Stimulated activated CD4-positive, alpha-beta T cell treated with anti-CD3 and anti-CD28 coated beads, Interleukin-4, amount 100 ng/mL, for 48 hours (primary cell): ENCODE measurements around the gene SPAG6.
"Not testable (repeated sequence)": the region's sequence is repeated elsewhere in the genome, so short reads cannot be mapped to it uniquely, and the experiment has no call there.

Experiments
- DNase-seq, 2 donors: peaks; one replicate each; pipeline ENCODE4 v3.0.0-alpha.2; 2020; ENCODE audit warnings: low read depth in 2 of 2

SPAG6 gene

DNA sequence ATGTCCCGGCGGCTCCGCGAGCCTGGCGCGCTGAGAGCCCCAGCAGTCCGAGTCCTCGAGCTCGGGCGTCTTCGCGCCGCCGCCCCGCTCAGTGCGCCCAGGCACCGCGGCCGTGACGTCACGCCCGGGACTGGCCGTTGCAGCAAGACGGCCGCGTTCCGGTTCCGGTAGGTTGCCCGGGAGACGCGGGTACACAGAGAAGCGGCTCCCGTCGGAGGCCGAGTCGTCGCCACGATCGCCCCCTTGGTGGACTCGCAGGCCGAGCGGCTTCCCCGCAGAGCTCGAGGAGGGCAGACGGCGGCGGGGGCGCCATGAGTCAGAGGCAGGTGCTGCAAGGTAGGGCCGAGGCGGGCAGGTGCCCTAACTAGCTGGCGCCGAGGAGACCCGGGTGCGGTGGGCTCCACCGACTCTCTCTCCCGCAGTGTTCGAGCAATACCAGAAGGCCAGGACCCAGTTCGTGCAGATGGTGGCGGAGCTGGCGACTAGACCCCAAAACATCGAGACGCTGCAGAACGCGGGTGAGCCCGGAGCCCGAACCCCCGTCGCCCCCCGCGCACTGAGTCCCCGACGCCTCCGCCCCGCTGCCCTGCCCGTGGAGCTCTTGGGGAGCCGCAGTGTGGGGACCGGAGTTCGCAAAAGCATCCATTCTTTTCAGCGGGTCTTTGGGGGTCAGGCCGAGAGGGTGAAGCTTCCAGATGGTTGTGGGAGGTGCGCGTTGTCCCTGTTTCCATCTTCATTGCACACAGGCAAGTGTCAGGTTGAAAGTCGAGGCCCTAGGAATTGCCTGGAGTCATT, at the start of gene SPAG6:
SPAG6 (plus strand) TSS at position 196 of the 795 bp plus-strand sequence; CDS start at position 312, 116 bp downstream.
- peak; percentile 42 to 56 for DNase-seq

DNA sequence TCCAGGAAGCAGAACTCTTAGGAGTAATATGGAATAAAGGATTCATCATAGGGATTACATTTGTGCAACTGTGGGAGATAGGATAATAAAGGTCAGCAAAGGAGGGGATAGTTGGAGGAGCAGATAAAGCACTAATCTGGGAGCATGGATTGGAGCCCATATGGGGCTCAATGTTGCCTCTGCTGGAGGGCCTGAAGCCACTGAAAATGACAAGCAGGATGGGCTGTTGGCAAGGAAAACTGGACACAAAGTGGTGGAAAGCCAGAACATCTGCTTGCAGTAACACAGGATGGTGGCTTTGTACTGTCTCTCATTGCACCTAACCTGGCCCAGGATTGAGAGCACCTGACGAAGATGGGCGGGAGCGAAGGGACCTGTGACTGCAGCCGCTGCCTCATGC, 44.1 kb upstream of the SPAG6 start:
- no peak for DNase-seq

DNA sequence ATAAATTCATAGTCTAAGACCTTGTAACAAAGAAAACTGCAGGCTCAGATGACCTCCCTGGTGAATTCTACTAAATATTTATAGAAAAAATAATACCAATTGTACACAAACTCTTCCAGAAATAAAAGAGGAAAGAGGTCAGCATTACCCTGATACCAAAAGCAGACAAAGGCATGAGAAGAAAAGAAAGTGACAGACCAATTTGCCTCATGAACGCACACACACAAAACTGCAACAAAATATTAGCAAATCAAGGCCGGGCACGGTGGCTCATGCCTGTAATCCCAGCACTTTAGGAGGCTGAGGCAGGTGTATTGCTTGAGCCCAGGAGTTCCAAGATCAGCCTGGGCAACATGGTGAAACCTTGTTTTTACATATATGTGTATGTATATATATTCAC, 41.8 kb upstream of the SPAG6 start:
- no peak for DNase-seq

DNA sequence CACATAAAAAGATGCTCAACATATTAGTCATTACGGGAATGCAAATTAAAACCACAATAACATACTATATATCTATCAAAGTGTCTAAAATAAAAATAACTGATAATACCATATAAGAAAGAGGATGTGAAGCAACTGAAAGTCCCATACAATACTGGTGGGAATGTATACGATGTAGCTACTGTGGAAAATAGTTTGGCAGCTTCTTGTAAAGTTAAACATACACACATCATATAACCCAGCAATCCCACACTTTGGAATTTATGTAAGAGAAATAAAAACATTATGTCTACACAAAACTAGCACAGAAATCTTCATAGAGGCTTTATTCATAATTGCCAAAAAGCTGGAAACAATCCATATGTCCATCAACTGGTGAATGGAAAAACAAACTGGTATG, 39.6 kb upstream of the SPAG6 start:
- no peak for DNase-seq

DNA sequence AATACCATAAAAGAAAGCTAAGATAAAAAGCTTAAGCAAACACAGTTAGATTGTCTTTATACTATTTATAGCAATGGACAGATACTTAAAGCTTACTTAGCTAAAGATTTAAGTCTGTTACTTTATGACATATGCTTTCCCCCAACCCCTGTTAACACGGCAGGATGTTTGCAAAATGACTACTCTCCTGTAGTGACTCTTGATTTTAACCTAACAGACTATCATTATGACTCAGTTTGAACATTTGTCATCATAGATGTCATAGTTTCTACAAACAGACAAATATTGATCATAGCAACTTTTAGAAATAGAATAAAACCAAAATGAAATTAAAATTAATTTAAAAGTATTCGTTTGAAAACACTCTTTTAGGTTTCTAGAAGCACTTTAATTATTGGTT, 36.9 kb upstream of the SPAG6 start:
- DNase-seq = no peak

DNA sequence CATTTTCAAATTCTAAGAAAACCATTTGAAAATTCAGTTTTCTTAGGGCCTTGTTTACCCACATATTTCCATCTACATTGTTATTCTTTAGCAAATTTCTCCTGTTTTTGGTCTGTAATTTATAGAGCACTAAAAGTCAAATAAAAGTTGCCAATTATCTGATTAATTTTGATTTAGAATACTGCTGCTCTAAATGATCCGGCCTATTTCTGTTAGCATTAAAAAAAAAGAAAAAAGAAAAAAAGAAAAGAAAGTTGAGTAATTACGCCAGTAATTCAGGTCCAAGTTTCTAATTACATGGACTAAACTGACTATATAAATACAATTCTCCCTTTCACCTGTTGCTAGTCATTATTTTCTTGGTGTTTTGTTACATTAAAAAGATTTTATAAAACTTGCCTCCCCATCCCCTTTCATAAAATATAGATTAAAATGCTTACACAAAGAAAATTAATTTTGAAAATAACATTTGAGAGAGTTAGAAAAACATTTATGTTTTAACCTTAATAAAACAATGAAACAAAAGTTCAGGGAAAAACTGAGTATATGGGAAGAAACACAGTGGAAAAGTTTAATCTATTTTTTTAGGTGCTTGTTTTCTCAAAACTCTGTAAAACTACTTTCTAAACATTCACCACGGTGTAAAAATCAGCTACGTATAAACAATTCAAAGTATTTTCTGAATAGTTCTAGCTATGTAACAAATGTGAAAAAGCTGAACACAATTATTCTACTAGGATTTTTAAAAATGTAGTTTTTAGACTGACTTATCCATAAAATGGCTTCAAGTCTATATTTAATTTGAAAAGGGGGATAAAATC, 35.9 kb upstream of the SPAG6 start:
- DNase-seq = no peak

DNA sequence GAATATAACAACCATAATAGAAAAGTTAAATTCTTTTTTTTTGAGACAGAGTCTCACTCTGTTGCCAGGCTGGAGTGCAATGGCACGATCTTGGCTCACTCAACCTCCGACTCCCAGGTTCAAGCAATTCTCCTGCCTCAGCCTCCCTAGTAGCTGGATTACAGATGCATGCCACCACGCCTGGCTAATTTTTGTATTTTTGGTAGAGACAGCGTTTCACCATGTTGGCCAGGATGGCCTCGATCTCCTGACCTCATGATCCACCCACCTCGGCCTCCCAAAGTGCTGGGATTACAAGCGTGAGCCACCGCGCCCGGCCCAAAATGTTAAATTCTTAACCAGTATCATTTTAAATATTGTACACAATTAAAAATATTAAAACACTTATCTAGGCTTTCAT, 35.3 kb upstream of the SPAG6 start:
- DNase-seq = not testable (repeated sequence)

DNA sequence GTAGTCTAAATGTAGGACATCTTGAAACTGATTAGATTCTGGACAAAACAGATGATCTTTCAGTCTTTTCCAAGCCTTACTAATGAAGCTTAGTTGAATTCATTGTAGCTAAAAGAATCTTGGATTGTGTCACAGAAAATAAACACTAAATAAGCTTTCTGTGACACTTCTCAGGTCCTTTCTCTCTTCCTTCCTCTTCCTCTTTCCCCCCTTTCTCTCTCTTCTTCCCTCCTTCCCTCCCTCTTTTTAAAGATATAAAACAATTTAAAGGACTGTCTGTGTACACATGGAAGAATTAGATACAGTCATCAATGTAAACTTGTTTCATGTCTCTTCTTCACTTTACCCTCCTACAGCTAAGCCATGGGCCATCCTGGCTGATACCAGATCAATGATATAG, 34.4 kb upstream of the SPAG6 start:
- no peak for DNase-seq

DNA sequence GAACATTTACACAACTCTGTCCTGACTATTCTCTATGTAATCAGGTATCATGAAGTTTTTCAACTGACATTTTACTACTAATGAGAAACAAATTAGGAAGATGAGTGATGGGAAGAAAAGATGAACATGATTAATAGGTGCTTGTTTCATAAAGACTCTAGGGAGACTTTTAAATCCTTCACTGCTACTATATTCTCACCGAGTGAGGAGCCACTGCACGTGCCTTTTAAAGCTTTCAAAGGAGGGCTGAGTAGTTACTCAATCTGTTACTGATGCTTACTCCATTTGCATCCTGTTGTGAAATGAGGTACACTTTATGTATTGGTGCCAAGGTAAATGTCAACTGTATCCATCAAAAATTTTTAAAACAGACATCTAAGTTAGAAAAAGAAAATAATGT, 30.4 kb upstream of the SPAG6 start:
- DNase-seq = no peak

DNA sequence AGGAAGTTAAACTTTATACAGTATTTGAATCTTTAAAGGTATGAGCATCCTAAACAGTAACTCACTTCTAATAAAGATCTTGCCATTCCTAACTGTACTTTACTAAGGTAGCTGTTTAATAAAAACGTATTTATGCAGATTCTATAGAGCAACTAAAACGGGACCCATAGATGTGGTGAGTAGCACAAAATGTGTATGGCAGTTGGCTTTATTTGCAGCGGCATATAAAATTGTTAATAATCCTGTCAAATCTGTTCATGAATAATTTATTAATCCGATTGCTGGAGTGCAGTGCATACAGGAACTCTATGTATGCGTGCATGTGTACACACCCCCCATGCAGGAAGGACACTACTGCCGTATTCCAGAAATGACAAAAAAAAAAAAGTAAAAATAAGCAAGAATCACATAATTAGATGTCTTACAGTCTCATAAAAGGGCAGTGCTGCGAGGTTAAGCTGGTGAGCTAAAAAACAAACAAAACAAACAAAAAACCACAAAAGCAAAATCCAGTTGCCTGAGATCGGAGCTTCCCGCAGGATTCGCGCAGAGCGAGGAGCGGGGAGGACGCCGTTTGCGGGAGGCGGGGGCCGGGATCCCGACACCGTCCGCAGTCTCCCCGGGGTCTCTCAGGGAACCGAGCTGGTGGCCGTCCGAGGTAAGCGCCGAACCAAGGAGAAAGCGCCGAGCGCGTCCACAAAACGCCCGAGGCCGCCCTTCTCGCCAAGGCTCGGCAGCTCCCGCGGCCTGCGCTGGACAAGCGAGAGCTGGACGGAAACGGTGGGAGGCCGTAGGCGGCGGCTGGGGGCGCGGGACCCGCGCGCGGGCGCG, 29.6 kb upstream of the SPAG6 start:
- DNase-seq = no peak

DNA sequence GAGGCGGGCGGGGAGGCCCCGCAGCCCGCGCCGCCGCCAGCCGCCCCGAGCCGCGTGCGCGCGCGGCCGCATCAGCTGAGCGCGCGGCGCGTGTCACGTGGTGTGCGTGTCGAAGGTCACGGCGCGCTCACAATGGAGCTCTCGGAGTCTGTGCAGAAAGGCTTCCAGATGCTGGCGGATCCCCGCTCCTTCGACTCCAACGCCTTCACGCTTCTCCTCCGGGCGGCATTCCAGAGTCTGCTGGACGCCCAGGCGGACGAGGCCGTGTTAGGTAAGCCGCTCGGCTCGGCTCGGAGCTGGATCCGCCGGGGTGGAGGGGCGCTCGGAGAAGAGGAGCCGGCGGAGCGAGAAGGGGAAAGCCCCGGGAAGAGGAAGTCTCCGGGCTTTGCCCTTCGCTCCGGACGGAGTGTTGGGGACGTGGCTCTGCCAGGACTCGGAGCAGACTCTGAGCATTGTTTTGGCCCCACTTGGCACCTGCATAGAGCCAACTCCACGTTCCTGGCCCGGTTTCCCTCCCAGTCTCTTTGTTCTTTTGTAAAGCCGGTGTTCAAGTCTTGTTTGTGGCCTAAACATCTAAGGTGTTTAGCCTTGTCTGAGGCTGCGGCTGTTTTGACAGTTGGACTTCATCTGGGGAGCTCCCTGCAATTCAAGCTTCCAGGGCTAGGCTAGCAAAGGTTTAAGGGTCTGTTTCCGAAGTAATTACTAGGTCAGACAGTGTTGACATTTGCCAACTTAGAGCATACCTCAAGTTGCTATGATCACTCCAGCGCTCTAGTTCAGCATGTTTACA, 28.8 kb upstream of the SPAG6 start, which contains the start of gene COMMD3:
COMMD3 (plus strand) TSS at position 103 of the 790 bp plus-strand sequence; CDS start at position 133, 30 bp downstream.
- DNase-seq = peak; percentile 63 to 73

DNA sequence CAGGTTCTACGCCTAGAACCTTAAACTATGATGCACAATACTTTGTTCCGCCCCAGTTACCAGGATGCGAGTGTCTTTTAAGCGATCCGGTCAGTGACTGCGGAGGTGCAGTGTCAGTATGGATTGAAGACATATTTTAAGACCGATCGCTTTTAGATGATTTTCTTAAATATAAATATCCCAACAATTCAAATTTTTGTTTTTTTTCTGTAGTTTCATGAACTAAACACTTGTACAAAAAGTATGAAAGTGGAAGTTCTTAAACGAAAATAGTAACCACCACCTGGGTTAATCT, 28.3 kb upstream of the SPAG6 start:
- no peak for DNase-seq

DNA sequence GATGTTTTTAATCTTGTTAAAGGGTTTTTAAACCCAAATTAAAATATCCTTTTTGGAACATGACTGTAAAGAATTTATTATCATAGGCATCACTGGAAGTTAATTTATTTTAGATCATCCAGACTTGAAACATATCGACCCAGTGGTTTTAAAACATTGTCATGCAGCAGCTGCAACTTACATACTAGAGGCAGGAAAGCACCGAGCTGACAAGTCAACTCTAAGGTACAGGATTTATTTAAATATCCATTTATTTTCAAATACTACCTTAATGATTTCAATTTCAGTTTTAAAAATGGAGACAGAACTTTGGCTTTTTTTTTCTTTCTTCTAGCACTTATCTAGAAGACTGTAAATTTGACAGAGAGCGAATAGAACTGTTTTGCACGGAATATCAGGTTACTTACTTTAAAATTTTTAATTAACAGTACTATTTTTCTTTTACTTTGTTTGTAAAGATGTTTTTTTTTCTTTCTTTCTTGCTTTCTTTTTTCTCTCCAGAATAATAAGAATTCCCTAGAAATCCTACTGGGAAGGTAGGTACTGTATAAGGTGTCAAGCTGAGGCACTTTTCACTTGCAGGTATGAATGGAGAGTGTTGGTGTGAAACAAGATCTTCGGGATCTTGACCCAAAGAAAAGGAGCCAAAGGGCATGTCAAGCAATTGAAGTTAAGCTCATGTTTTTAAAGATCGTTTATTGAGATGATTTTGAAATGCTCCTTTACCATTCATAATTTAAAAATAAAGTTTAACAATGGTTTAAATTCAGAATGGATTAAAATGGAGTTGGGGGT, 27.3 kb upstream of the SPAG6 start:
- no peak for DNase-seq

DNA sequence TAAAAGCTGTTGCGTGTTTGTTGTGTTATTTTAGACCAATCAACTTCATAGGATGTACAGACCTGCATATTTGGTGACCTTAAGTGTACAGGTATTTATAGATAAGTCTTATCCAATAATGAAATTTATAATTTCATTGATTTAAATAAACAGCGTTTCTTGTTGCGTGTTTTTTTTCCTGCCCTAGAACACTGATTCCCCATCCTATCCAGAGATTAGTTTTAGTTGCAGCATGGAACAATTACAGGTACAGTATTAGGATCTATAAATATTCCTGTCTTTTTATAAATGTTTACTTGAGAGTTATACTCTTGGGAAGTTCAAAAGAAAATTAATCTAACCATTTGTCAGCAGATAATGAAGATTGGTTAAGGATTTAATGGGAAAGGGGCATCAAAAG, 26.5 kb upstream of the SPAG6 start:
- DNase-seq = no peak

DNA sequence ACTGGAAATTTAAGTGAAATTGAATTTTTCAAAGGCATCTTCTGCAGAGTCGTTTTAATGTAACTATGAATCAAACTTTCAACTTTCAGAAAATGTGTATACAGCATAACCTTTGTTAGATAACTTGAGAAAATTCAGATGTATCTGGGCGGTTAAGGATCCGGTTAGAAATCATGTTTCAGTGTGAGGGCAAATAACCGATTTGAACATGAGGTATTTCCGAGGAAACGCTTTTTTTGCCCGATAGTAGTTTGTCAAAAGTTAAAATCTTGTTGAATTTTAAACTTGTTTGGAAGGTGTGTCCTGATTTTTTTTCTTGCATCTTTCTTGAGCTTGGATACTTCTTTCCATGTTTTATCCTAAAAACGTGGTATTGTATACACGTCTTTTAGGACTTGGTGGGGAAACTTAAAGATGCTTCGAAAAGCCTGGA, 25.7 kb upstream of the SPAG6 start:
- no peak for DNase-seq

DNA sequence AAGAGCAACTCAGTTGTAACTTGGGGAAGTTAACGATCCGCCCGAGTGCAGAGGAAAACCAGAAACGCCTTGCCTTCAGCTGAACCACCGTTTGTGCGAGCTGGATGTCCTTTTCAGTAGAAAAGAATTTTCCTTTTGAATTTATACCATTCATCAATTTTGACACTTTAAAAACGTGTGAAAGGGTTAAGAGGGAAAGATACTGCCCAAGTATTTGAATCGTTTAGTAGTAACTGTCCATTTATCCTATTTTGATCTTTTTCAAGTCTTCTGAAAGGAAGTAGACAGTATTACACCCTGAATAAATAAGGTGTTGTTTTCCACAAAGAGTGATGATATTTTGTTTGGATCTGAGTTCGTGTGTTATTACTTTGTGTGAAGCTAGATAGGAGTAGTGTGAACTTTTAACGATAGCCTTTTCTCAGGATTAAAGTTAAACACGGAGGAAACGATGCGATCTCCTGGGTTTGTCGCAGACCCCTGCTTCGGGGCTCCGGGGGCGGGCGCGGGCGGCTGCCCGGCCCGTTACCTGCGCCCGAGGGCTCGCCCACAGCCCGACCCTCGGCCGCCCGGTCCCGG, 25.2 kb upstream of the SPAG6 start:
- no peak for DNase-seq

DNA sequence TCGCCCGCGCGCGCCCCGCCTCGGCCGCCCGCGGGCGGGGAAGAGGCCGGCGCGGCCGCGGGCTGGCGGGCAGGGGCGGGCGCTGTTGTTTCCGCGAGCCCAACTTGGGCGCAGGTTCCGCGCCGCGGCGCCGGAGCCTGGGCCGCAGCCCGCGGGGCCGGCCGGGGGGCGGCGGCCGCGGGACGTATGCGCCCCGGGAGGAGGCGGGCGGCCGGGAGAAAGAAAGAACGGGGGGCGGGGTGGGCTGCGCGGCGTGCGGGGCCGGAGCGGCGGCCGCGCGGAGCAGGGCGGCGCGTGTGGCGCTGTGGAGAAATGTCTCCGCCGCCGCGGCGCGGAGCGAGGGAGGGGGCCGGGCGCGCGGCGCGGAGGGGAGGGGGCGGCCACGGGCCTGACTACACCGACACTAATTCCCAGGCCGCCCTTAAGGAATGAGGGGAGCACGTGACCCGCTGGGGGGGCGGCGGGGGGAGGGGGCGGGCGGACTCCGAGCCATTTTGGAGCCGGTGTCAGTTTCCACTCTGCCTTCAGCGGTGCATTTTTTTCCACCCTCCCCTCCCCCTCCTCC, 24.6 kb upstream of the SPAG6 start, which contains the start of gene BMI1:
BMI1 (plus strand) TSS at position 509 of the 565 bp plus-strand sequence. CDS start 5,351 bp downstream, outside the sequence.
- DNase-seq = peak; percentile 47 to 58

DNA sequence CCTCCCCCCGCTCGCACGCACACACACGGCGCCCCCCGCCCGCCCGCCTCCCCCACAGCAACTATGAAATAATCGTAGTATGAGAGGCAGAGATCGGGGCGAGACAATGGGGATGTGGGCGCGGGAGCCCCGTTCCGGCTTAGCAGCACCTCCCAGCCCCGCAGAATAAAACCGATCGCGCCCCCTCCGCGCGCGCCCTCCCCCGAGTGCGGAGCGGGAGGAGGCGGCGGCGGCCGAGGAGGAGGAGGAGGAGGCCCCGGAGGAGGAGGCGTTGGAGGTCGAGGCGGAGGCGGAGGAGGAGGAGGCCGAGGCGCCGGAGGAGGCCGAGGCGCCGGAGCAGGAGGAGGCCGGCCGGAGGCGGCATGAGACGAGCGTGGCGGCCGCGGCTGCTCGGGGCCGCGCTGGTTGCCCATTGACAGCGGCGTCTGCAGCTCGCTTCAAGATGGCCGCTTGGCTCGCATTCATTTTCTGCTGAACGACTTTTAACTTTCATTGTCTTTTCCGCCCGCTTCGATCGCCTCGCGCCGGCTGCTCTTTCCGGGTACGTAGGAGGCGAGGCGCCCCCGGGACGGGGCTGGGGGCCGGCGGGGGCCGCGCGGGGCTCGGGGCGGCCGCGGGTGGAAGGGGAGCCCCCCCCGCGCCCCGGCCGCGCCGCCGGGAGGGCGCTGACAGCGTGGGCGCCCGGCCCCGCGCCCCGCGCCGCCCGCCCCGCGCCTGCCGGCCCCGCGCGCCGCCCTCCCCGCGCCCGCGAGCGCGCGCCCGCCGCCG, 24.0 kb upstream of the SPAG6 start:
- peak; percentile 41 to 51 for DNase-seq
